COLO829 (cell line): ENCODE measurements around the gene KCNK4.

Experiments used
- DNase-seq: peaks from one replicate; pipeline ENCODE4 v3.0.0; 2012; ENCODE audit warnings: low spot score

KCNK4 gene

GRCh38 chr11:64268893-64269539, 22.1 kb upstream of the KCNK4 start:
- no peak for DNase-seq

DNA sequence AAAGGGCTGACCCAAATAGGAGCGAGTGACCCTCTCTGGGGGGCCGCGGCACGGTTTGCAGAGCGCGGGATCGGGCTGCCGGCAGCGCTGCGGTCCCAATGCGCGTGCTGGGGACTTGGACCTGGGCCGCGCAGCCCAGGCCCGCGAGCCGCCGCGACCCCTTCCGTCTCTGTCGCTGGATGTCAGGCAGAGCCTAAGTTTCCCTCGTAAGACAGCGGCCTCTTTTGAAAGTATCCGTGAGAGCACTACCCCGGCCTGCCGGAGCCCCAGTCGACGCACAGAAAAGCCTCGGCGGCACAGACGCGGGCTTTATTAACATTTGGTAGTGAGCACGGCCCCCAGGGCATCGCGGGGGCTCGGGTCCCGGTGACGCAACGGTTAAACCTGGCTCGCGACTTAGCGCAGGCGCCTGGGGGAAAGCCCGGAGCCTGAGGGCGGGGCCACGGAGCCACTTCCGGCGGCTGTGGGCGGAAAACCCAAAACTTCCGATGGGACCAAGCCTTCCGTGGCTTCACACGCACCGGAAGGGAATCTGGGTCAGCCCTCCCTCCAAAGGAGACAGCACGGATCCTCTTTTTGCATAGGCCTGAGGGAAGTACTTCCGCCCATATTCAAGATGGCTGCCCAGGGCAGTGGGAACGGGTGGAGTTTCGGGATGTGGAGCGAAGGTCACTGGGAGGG, 21.4 kb upstream of the KCNK4 start:
- peak; percentile 92 for DNase-seq

GRCh38 chr11:64275031-64275800, 15.9 kb upstream of the KCNK4 start:
- DNase-seq, result no peak

GRCh38 chr11:64275841-64276240, 15.3 kb upstream of the KCNK4 start:
- no peak for DNase-seq

- no peak for DNase-seq
These were observed 14.3 kb upstream of the KCNK4 start for GRCh38 chr11:64276653-64277431.

GRCh38 chr11:64278576-64279190, 12.4 kb upstream of the KCNK4 start:
- DNase-seq, result no peak

DNA sequence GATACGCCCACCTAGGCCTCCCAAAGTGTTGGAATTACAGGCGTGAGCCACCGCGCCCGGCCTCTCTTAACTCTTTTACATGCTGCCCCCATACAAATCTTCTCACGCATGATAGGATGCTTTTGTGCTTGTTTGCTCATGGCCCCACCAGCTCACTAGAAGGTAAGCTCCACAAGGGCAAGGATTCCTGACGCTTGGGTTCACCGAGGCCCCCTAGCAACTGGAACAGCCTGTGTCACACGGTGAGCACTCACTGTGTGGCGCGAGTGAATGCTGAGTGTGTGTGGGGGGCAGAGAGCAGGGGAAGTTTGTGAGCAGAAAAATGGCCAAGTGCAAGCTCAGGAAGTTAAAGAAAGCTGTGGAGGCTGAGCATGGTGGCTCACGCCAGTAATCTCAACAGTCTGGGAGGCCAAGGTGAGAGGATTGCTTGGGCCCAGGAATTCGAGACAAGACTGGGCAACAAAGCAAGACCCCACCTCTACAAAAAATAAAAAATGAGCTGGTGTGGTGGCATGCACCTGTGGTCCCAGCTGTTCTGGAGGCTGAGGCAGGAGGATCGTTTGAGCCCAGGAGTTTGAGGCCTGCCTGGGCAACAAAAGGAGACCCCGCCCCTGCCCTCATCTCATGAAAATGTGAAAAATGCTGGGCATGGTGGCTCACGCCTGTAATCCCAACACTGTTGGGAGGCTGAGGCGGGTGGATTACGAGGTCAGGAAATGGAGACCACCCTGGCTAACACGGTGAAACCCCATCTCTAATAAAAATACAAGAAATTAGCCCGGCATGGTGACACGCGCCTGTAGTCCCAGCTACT, 8.9 kb upstream of the KCNK4 start:
- no peak for DNase-seq

GRCh38 chr11:64283092-64283491, 8.0 kb upstream of the KCNK4 start:
- no peak for DNase-seq

- DNase-seq, result peak; percentile 97
These were observed 6.8 kb upstream of the KCNK4 start, which contains the start of gene BAD for GRCh38 chr11:64284048-64284961. Gene BAD, minus strand, starts transcription at chr11:64284665. Its CDS starts 297 bp downstream, at chr11:64284368.

GRCh38 chr11:64284962-64285884, 5.9 kb upstream of the KCNK4 start, which contains the start of gene GPR137:
Gene GPR137, plus strand, starts transcription at chr11:64285848. Its CDS starts 677 bp downstream, at chr11:64286525.
- peak; percentile 71 for DNase-seq

DNA sequence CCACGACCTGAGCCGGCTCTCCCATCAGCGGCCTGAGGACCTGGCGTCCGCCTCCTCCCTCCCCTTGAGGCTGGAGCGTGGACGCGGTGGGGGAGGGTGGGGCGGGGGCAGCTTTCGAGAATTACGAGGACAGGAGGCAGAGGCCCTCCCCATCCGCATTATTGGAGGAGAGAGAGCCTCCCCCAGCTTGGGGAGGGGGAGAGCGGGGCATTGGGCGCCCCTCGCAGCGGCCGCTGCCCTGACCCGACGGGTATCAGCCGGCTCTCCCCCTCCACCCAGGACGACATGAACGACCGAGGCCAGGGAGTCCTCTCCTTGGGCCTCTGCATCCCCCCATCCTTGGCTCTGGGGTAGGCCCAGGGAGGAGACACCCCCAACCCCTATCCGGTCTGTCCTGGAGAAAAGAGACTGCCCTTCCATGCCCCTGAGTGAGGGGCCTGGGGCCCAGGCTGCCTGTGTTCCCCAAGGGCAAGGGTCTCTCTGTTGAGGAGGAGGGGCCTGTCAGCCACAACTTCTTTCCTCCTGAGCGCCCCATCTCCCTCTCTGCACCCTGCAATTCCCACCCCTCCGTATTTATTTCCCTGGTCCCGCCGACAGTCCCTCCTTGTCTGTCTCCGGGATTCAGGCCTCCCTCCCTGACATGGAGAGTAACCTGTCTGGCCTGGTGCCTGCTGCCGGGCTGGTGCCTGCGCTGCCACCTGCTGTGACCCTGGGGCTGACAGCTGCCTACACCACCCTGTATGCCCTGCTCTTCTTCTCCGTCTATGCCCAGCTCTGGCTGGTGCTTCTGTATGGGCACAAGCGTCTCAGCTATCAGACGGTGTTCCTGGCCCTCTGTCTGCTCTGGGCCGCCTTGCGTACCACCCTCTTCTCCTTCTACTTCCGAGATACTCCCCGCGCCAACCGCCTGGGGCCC, 5.0 kb upstream of the KCNK4 start:
- no peak for DNase-seq

DNA sequence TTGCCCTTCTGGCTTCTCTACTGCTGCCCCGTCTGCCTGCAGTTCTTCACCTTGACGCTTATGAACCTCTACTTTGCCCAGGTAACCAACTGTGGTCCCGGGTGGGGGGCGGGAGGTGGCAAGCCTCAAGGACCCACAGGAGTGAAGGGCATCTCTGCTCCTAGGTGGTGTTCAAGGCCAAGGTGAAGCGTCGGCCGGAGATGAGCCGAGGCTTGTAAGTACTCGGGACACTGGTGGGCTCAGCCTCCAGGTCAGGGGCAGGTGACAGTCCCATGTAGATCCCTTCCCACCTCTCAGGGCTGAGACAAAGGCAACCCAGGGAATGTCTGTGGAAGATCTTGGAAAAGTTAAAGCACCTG, 4.3 kb upstream of the KCNK4 start:
- DNase-seq, result no peak

DNA sequence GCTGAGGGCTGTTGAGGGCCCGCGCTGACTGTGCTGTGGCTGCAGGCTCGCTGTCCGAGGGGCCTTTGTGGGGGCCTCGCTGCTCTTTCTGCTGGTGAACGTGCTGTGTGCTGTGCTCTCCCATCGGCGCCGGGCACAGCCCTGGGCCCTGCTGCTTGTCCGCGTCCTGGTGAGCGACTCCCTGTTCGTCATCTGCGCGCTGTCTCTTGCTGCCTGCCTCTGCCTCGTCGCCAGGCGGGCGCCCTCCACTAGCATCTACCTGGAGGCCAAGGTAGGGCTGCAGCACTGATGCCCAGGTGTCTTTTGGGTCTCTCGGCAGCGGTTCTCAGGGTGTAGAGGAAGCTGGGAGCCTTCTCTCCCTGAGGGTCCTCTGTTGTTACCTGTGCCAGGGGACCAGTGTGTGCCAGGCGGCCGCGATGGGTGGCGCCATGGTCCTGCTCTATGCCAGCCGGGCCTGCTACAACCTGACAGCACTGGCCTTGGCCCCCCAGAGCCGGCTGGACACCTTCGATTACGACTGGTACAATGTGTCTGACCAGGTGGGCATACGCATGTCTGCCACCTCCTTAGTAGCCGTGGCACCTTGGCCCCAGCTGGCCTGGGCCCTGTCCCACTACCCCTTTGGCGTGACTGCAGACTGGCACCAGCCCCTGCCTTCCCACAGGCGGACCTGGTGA, 3.3 kb upstream of the KCNK4 start:
- no peak for DNase-seq

DNA sequence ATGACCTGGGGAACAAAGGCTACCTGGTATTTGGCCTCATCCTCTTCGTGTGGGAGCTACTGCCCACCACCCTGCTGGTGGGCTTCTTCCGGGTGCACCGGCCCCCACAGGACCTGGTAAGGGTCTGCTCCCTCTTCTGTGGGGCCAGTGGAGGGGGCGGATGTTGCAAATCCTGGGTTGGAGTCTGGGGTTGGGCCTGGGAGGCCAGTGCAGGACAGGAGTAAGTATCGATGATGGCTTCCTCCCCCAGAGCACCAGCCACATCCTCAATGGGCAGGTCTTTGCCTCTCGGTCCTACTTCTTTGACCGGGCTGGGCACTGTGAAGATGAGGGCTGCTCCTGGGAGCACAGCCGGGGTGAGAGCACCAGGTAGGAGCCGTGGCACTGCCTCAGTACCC, 2.8 kb upstream of the KCNK4 start:
- no peak for DNase-seq

- no peak for DNase-seq
These were observed 2.0 kb upstream of the KCNK4 start for GRCh38 chr11:64289002-64289564.

DNA sequence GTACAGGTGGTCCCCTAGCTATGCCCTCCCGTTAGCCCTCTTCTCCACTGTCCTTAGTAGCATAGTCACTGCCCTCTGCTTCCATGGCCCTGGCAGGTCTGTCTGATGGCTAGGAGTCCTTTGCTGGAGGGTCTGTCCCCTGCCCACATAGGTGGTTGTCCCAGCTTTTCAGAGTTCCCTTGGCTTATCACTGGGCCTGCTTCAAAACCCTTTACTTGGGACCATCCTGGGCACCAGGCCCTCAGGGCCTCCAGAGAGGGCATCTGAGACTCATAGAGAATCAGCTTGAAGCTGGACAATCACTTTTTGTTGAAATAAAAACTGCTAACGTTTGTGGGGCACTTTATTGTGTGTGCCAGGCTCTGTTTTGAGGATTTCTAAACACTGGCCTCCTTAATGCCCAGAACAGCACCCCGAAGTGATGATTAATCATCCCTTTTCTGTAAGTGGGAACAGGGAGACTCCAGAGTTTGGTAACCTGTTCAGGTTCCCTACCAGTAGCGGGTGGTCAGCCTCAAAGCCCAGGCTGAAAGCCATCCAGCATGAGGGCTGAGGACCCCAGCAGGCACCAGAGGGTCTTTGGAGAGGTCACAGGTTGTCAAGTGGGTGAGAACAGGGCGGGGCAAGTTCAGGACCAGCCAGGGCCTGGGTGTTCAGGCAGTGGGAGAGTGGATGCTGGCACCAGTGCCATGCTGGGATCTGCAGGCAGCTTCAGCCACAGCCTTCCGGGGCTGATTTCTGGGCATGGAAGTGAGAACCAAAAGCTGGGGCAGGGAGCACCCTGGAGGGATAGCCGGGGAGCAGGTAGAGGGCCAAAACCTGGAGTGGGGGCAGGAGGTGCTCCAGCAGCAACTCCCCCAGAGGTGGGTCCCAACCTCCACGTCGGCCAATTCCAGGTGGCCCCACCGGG, 495 bp upstream of the KCNK4 start:
- no peak for DNase-seq
